Measurements from ENCODE around the gene KCNIP3. TPM values are rescaled to one million over a fixed set of nuclear protein-coding genes. Genes with fewer than 3 reads are reported as not detected.

KCNIP3 gene
- total and polyA plus RNA-seq, 9 of the 15 experiments (the other 6 are each of a cell fraction or from before 2014, with no cell fraction given), result 0.04 TPM; not detected in 8

Other genes starting within 250 kb of the KCNIP3 start
- gene MRPS5, start 175.5 kb upstream of the KCNIP3 start, total RNA-seq (2014; rRNA removed), result 147 and 148 TPM in 2 replicates
- 110 and 115 TPM in 2 replicates for gene MRPS5, start 175.5 kb upstream of the KCNIP3 start, total RNA-seq (2014; rRNA removed; fragmentation: Illumina TruSeq; extraction: Trizol)
- 121 and 129 TPM in 2 replicates for gene MRPS5, start 175.5 kb upstream of the KCNIP3 start, total RNA-seq (2015; rRNA removed; fragmentation: Illumina TruSeq; extraction: Trizol)
- gene MRPS5, start 175.5 kb upstream of the KCNIP3 start, total RNA-seq (2021), result 90.7 and 92.1 TPM in 2 replicates
- gene MRPS5, start 175.5 kb upstream of the KCNIP3 start, polyA plus RNA-seq (2011; rRNA removed), result 87.7 and 115 TPM in 2 replicates
- 113 and 150 TPM in 2 replicates for gene MRPS5, start 175.5 kb upstream of the KCNIP3 start, polyA plus RNA-seq (2014; fragmentation: Illumina TruSeq; extraction: Trizol)
- gene MRPS5, start 175.5 kb upstream of the KCNIP3 start, polyA plus RNA-seq (2014; fragmentation: Nextera tagmentation; extraction: Ambion mirVana), result 100 to 1,000 TPM in 1 of 2 experiments, 10 to 100 TPM in 1; 85.0 to 118 TPM
- gene MRPS5, start 175.5 kb upstream of the KCNIP3 start, polyA plus RNA-seq (2014; rRNA removed), result 162 and 170 TPM in 2 replicates
- gene ZNF514, start 137.5 kb upstream of the KCNIP3 start, total RNA-seq (2014; rRNA removed), result 7.5 and 8.7 TPM in 2 replicates
- 11.2 and 11.9 TPM in 2 replicates for gene ZNF514, start 137.5 kb upstream of the KCNIP3 start, total RNA-seq (2014; rRNA removed; fragmentation: Illumina TruSeq; extraction: Trizol)
- 11.2 and 11.4 TPM in 2 replicates for gene ZNF514, start 137.5 kb upstream of the KCNIP3 start, total RNA-seq (2015; rRNA removed; fragmentation: Illumina TruSeq; extraction: Trizol)
- 13.8 and 15.5 TPM in 2 replicates for gene ZNF514, start 137.5 kb upstream of the KCNIP3 start, total RNA-seq (2021)
- 17.7 and 21.9 TPM in 2 replicates for gene ZNF514, start 137.5 kb upstream of the KCNIP3 start, polyA plus RNA-seq (2011; rRNA removed)
- gene ZNF514, start 137.5 kb upstream of the KCNIP3 start, polyA plus RNA-seq (2014; fragmentation: Illumina TruSeq; extraction: Trizol), result 11.2 and 11.7 TPM in 2 replicates
- 10 to 100 TPM; 10.0 to 11.0 TPM for gene ZNF514, start 137.5 kb upstream of the KCNIP3 start, polyA plus RNA-seq (2014; fragmentation: Nextera tagmentation; extraction: Ambion mirVana)
- 13.0 and 14.7 TPM in 2 replicates for gene ZNF514, start 137.5 kb upstream of the KCNIP3 start, polyA plus RNA-seq (2014; rRNA removed)
- gene ZNF2, start 131.5 kb upstream of the KCNIP3 start, total RNA-seq (2014; rRNA removed), result 2.3 and 2.9 TPM in 2 replicates
- 3.2 and 3.9 TPM in 2 replicates for gene ZNF2, start 131.5 kb upstream of the KCNIP3 start, total RNA-seq (2014; rRNA removed; fragmentation: Illumina TruSeq; extraction: Trizol)
- 3.4 and 4.5 TPM in 2 replicates for gene ZNF2, start 131.5 kb upstream of the KCNIP3 start, total RNA-seq (2015; rRNA removed; fragmentation: Illumina TruSeq; extraction: Trizol)
- 2.2 and 2.5 TPM in 2 replicates for gene ZNF2, start 131.5 kb upstream of the KCNIP3 start, total RNA-seq (2021)
- 3.6 and 3.9 TPM in 2 replicates for gene ZNF2, start 131.5 kb upstream of the KCNIP3 start, polyA plus RNA-seq (2011; rRNA removed)
- 2.8 and 3.4 TPM in 2 replicates for gene ZNF2, start 131.5 kb upstream of the KCNIP3 start, polyA plus RNA-seq (2014; fragmentation: Illumina TruSeq; extraction: Trizol)
- 1 to 10 TPM; 3.3 to 4.2 TPM for gene ZNF2, start 131.5 kb upstream of the KCNIP3 start, polyA plus RNA-seq (2014; fragmentation: Nextera tagmentation; extraction: Ambion mirVana)
- gene ZNF2, start 131.5 kb upstream of the KCNIP3 start, polyA plus RNA-seq (2014; rRNA removed), result 1.6 and 2.0 TPM in 2 replicates
- 0.08 TPM in 1 of 2 replicates, not detected in the other for gene ZNF892, start 89.8 kb upstream of the KCNIP3 start, total RNA-seq (2014; rRNA removed)
- gene ZNF892, start 89.8 kb upstream of the KCNIP3 start, total RNA-seq (2014; rRNA removed; fragmentation: Illumina TruSeq; extraction: Trizol), result 0.07 and 0.10 TPM in 2 replicates
- gene ZNF892, start 89.8 kb upstream of the KCNIP3 start, total RNA-seq (2015; rRNA removed; fragmentation: Illumina TruSeq; extraction: Trizol), result not detected in 2 replicates
- gene ZNF892, start 89.8 kb upstream of the KCNIP3 start, total RNA-seq (2021), result 0.13 and 0.29 TPM in 2 replicates
- not detected in 2 replicates for gene ZNF892, start 89.8 kb upstream of the KCNIP3 start, polyA plus RNA-seq (2011; rRNA removed)
- not detected in 2 replicates for gene ZNF892, start 89.8 kb upstream of the KCNIP3 start, polyA plus RNA-seq (2014; fragmentation: Illumina TruSeq; extraction: Trizol)
- gene ZNF892, start 89.8 kb upstream of the KCNIP3 start, polyA plus RNA-seq (2014; fragmentation: Nextera tagmentation; extraction: Ambion mirVana), result not detected
- 0.09 TPM in 1 of 2 replicates, not detected in the other for gene ZNF892, start 89.8 kb upstream of the KCNIP3 start, polyA plus RNA-seq (2014; rRNA removed)
- not detected in 2 replicates for gene PROM2, start 22.9 kb upstream of the KCNIP3 start, total RNA-seq (2014; rRNA removed)
- not detected in 2 replicates for gene PROM2, start 22.9 kb upstream of the KCNIP3 start, total RNA-seq (2014; rRNA removed; fragmentation: Illumina TruSeq; extraction: Trizol)
- gene PROM2, start 22.9 kb upstream of the KCNIP3 start, total RNA-seq (2015; rRNA removed; fragmentation: Illumina TruSeq; extraction: Trizol), result not detected in 2 replicates
- gene PROM2, start 22.9 kb upstream of the KCNIP3 start, total RNA-seq (2021), result 0.07 TPM in 1 of 2 replicates, not detected in the other
- gene PROM2, start 22.9 kb upstream of the KCNIP3 start, polyA plus RNA-seq (2011; rRNA removed), result not detected in 2 replicates
- not detected in 2 replicates for gene PROM2, start 22.9 kb upstream of the KCNIP3 start, polyA plus RNA-seq (2014; fragmentation: Illumina TruSeq; extraction: Trizol)
- not detected for gene PROM2, start 22.9 kb upstream of the KCNIP3 start, polyA plus RNA-seq (2014; fragmentation: Nextera tagmentation; extraction: Ambion mirVana)
- gene PROM2, start 22.9 kb upstream of the KCNIP3 start, polyA plus RNA-seq (2014; rRNA removed), result not detected in 2 replicates
- 31.8 and 40.7 TPM in 2 replicates for gene FAHD2A, start 105.4 kb downstream of the KCNIP3 start, total RNA-seq (2014; rRNA removed)
- 22.4 and 30.3 TPM in 2 replicates for gene FAHD2A, start 105.4 kb downstream of the KCNIP3 start, total RNA-seq (2014; rRNA removed; fragmentation: Illumina TruSeq; extraction: Trizol)
- gene FAHD2A, start 105.4 kb downstream of the KCNIP3 start, total RNA-seq (2015; rRNA removed; fragmentation: Illumina TruSeq; extraction: Trizol), result 28.4 and 29.2 TPM in 2 replicates
- gene FAHD2A, start 105.4 kb downstream of the KCNIP3 start, total RNA-seq (2021), result 36.6 and 37.5 TPM in 2 replicates
- 41.0 and 53.4 TPM in 2 replicates for gene FAHD2A, start 105.4 kb downstream of the KCNIP3 start, polyA plus RNA-seq (2011; rRNA removed)
- gene FAHD2A, start 105.4 kb downstream of the KCNIP3 start, polyA plus RNA-seq (2014; fragmentation: Illumina TruSeq; extraction: Trizol), result 34.8 and 35.9 TPM in 2 replicates
- gene FAHD2A, start 105.4 kb downstream of the KCNIP3 start, polyA plus RNA-seq (2014; fragmentation: Nextera tagmentation; extraction: Ambion mirVana), result 10 to 100 TPM; 13.8 to 21.0 TPM
- gene FAHD2A, start 105.4 kb downstream of the KCNIP3 start, polyA plus RNA-seq (2014; rRNA removed), result 30.4 and 38.3 TPM in 2 replicates
- gene TRIM43B, start 187.4 kb downstream of the KCNIP3 start, total RNA-seq (2014; rRNA removed), result not detected in 2 replicates
- gene TRIM43B, start 187.4 kb downstream of the KCNIP3 start, total RNA-seq (2014; rRNA removed; fragmentation: Illumina TruSeq; extraction: Trizol), result not detected in 2 replicates
- not detected in 2 replicates for gene TRIM43B, start 187.4 kb downstream of the KCNIP3 start, total RNA-seq (2015; rRNA removed; fragmentation: Illumina TruSeq; extraction: Trizol)
- not detected in 2 replicates for gene TRIM43B, start 187.4 kb downstream of the KCNIP3 start, total RNA-seq (2021)
- gene TRIM43B, start 187.4 kb downstream of the KCNIP3 start, polyA plus RNA-seq (2011; rRNA removed), result not detected in 2 replicates
- gene TRIM43B, start 187.4 kb downstream of the KCNIP3 start, polyA plus RNA-seq (2014; fragmentation: Illumina TruSeq; extraction: Trizol), result not detected in 2 replicates
- not detected for gene TRIM43B, start 187.4 kb downstream of the KCNIP3 start, polyA plus RNA-seq (2014; fragmentation: Nextera tagmentation; extraction: Ambion mirVana)
- not detected in 2 replicates for gene TRIM43B, start 187.4 kb downstream of the KCNIP3 start, polyA plus RNA-seq (2014; rRNA removed)

Measured in K562 (cell line).